ENCODE results near the gene GNAO1.

The GNAO1 gene
- 3.6 to 10.9 reads per million in 2 donors for total RNA-seq

DNA sequence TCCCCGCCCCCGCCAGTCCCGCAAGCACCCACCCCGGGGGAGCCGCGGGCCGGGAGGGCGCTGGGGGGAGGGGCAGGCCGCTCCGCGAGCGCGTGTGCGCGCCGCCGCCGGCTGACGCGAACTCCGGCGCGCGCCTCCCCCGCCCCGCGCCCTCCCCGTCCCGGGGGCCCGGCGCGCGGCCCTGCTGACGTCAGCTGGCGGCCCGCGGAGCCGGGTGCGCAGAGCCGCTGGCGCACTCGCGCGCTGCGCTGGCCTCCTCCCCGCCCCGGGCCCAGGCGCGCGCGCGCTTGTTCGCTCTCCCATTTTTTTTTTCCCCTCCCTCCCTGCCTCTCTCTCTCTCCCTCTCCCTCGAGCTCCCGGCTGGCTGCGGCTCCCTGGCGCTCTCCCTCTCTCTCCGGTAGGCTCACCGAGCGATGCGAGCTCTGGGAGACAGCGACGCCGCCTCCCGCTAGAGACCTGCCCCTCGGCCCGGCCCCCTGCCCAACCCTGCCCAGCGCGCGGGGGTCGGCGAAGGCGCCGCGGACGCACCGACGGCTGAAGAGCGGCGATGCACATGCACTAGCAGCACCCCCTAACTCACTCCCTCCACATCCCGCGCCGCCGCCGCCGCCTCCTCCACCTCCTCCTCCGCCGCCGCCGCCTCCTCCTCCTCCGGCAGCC lies at the start of gene GNAO1:
TSS of gene GNAO1 (plus strand) at position 334 of the 660 bp plus-strand sequence. CDS start 747 bp downstream, outside the sequence.
- DNase-seq: peak; percentile 68

- no peak for DNase-seq
These were observed 47.6 kb upstream of the GNAO1 start for GRCh38 chr16:56143666-56144065.

GRCh38 chr16:56145369-56145768 lies 45.9 kb upstream of the GNAO1 start:
- DNase-seq: no peak

DNA sequence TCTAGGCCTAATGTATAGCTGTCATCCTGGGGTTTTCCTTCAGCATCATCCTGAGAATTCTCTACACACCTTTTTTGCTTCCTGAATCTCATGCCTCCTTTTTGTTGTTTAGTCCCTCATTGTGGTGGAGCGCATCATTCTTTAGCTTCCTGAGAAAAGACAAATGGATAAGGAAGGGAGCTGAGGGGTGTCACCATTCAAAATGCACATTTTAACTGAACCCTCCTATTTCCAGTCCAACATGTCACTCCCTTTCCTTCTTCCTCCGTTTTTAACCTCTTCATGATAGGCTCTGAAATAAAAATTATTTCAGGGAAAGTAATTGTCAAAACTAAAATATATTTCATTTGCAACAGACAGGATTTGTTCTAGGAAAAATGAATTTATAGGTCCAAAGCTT lies 39.7 kb upstream of the GNAO1 start:
- no peak for DNase-seq

- no peak for DNase-seq
These were observed 29.6 kb upstream of the GNAO1 start for GRCh38 chr16:56161658-56162057.

DNA sequence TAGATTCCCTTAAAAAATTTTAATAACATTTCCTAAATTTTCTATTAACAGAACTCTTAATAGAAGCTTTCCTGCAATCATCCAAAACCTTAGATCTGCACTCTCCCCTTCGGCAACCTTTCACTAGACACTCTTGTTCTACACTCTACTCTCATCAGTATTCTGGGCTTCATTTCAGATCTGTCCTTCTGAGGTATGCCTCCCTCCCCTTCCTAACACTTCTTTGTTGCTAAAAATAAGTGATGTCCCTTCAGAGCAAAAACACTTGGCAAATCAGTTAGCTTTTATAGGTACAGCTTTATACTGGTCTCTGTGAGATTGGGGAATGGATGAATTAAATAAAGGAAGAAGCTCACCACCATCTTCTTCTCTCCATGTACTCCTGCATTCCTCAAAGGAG lies 28.2 kb upstream of the GNAO1 start:
- DNase-seq: no peak

DNA sequence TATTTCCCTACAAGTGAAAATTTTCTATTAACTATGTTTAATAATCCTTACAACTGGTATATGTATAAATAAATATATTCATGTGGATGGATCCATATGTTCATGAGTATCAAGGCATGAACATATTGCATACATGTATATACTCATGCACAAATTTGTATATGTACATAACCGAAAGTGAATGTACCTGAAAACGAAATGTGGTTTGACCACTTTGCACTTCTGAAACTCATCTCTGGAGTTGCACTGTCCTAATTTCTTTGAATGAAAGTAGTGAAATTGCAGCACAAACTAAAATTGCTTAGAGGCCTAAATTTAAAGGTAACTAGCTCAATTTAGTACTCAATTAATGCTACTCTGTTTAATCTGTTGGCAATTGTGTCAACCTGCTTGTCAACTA lies 27.4 kb upstream of the GNAO1 start:
- no peak for DNase-seq

DNA sequence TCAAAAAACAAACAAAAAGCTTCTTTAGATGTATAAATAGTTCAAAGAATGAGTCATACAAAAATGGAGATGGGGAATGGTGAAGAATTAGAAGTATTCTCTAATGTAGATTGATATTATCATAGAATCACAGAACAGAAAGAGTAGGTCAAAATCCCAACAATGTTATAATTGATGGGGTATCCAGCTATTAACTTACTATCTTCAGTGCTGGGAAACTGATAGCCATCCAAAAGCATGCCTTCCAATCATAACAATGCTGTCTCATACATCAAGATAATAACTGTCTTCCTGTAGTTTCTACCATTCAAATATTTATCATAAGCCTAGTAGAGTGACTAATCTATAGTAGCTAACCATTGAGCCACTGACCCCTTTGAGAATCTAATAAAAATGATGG lies 26.7 kb upstream of the GNAO1 start:
- DNase-seq: no peak

DNA sequence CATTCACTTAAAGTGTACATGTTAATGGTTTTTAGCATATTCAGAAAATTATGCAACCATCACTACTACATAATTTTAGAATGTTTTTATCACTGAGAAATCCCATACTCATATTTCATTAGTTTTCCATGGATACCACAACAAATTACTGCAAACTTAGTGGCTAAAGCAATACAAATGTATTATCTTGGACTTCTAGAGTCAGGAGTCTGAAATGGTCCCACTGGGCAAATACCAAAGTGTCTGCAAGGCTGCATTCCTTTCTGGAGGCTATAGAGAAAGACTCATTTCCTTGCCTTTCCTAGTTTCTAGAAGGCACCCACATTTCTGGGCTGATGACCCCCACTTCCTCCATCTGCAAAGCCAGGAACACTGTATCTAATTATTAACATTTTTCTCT lies 16.9 kb upstream of the GNAO1 start:
- DNase-seq: no peak

- DNase-seq: no peak
These were observed 9.9 kb upstream of the GNAO1 start for GRCh38 chr16:56181401-56181800.

DNA sequence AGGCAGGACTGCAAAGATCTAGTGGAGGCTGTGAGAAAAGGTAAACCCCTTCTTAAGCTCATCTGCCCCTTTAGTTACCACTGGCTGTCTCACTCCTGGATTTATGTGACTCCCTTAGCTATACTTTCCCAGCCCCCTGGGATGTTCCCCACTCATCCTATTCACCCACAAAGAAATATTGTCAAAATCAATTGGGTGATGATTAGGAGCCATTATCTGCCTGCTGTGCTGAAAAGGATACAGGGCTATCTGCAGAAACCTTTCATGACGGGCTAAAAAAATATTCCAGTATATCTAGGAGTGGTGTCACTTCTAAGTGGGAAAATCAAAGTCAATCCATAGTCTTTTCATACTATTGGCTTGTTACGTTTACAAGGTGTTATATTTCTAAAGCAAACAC lies 8.0 kb upstream of the GNAO1 start:
- no peak for DNase-seq

GRCh38 chr16:56190048-56190676 lies 1.1 kb upstream of the GNAO1 start:
- no peak for DNase-seq

DNA sequence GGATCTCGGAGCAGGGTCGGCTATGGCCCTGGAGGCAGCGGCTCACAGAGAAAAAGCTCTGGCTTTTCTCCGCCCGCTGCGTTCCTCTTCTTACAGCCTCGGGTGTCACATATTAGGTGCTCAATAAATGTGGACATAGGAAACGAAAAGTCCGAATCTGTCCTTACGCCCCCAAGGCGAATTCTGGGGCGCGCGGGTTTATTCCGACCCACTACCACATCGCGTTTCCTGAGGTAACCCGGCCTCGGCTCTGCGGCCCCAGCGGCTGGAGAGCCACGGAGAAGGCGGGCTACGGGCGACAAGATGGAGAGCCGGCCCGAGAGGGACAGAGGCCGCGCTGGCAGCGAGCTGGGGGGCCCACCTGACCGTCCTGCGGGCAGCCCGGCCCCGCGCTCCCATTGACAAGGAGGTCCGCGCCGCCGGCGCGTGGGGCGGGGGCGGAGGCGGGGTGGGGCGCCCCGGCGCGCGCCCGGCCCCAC lies 573 bp upstream of the GNAO1 start:
- no peak for DNase-seq

DNA sequence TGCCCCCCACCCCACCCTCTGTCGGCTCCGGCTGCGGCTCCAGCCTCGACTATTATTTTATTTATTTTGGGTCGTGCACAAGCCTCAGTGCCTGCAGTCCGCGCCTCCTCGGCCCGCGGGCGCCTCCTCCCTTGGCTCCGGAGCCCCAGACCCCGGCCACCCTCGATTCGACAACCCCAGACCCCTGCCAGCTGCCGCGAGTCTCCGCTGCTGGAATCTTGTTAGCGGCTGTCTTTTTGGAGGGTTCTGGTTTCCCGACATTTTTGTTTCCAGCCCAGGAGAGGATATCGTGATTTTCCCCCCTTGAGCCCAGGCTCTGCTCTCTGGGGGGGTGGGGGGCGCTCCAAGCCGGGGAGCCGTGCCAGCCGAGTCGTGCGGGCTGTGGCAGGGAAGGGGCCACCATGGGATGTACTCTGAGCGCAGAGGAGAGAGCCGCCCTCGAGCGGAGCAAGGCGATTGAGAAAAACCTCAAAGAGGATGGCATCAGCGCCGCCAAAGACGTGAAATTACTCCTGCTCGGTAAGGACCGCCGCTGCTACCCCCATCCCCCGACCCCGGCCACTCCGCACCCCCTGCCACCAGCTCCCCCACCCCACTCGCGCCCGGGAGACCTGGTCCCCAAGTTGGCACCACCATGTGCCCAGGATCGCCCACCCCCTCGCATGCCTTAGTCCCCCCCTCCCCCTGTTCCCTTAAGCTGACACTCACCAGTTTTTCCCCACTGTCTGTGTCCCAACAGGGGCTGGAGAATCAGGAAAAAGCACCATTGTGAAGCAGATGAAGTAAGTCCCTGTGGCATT lies 746 bp downstream of the GNAO1 start:
- DNase-seq: no peak

- no peak for DNase-seq
These were observed 1.3 kb downstream of the GNAO1 start for GRCh38 chr16:56192635-56192945.

GRCh38 chr16:56192986-56193945 lies 2.0 kb downstream of the GNAO1 start:
- DNase-seq: no peak

DNA sequence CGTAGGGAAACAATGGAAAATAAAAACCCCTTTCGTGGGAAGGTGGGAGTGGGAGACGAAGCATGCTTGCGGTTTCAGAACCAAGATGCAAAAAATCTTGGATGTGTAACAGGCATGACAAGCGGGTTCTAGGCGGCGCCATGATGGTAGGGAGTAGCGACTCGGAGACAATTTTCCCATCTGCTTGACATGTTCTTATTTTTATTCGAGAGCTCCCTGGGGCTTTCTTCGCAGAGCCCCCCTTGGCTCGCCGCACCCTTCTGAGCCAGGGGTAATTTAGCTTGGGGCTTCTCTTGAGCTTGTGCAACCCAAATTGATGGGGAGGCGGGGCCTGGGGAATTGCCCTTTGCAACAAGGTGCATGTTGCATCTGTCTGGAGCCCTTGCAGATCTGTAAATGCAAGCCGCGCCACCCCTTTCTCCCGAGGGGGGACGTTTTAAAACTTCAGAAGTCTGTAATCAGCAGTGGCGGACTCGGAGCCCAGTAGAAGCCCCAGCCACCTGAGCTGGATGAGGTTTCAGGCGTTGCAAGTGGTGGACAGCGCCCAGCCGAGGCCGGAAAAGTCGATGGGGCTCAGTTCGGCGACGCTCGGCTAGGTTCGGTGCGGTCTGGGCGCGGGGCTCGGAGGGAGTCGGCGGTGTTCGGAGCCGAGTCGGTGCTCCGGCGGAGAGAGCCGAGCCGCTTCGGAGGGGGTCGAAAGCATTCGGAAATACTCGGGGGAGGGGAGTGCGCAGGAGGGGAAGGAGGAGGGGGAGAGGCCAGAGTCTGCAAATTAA lies 2.9 kb downstream of the GNAO1 start:
- DNase-seq: peak; percentile 52

DNA sequence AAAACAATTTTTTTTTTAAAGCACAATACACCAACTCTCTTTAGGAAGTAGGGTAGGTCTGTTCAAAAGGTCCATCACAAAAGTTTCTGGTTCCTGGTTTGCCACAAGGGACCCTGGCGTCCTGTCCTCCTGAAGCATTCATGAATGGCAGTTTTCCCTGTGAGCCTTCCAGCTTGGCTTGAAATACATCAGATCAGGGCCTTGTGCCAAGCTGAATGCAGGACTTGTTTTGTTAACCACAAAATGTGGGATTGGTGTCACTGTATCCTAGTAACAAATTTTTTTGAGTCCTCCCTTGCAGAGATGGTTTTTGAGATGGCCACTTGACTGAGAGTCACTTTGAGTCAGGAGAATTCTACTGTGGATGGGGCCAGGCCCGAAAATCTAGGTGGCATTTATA lies 3.9 kb downstream of the GNAO1 start:
- no peak for DNase-seq

DNA sequence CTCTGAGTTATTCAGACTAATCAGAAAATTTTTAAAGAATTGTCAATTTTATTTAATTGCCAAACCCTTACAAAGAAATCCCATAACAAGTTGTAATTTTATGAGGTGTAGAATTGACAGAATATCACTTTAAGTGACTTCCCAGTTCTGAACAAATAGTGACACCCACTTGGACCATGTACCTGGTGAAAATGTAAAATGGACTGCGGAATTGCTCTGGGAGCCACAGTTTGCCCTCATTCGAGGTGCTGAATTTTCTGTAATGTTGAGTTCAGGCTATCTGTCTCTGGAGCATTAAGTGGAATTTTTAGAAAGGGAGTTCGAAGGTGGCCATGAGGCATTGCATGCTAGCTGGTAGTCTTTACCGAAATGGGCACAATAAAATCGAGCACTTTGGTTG lies 5.1 kb downstream of the GNAO1 start:
- DNase-seq: no peak

GRCh38 chr16:56197192-56197992 lies 6.1 kb downstream of the GNAO1 start:
- DNase-seq: no peak

Data from activated gamma-delta T cell (primary cell).